ENCODE data around the gene S100A11.

S100A11 gene

GRCh38 chr1:152021569-152021968 is 15.2 kb downstream of the S100A11 start:
- no peak for DNase-seq (ENCODE audit: low read depth)
- H3K4me3 ChIP-seq (ENCODE audit: control insufficient read depth, low read depth, low read length): no peak overlapping the region
- no peak for TF ChIP-seq CTCF (conservative IDR thresholded peaks at IDR 0.05; ENCODE audit: control insufficient read depth, insufficient read depth, low read depth, low read length)

GRCh38 chr1:152020849-152021248 is 16.0 kb downstream of the S100A11 start:
- no peak overlapping the region for H3K4me3 ChIP-seq (ENCODE audit: control insufficient read depth, low read depth, low read length)
- no peak for DNase-seq (ENCODE audit: low read depth)
- TF ChIP-seq CTCF (conservative IDR thresholded peaks at IDR 0.05; ENCODE audit: control insufficient read depth, insufficient read depth, low read depth, low read length): no peak

GRCh38 chr1:152018537-152018936 is 18.3 kb downstream of the S100A11 start:
- TF ChIP-seq CTCF (conservative IDR thresholded peaks at IDR 0.05; ENCODE audit: control insufficient read depth, insufficient read depth, low read depth, low read length): peak; percentile 35
- no peak overlapping the region for H3K4me3 ChIP-seq (ENCODE audit: control insufficient read depth, low read depth, low read length)
- peak; percentile 22 for DNase-seq (ENCODE audit: low read depth)

GRCh38 chr1:152015766-152016165 is 21.0 kb downstream of the S100A11 start:
- DNase-seq (ENCODE audit: low read depth): no peak
- no peak for TF ChIP-seq CTCF (conservative IDR thresholded peaks at IDR 0.05; ENCODE audit: control insufficient read depth, insufficient read depth, low read depth, low read length)
- no peak overlapping the region for H3K4me3 ChIP-seq (ENCODE audit: control insufficient read depth, low read depth, low read length)

- TF ChIP-seq CTCF (conservative IDR thresholded peaks at IDR 0.05; ENCODE audit: control insufficient read depth, insufficient read depth, low read depth, low read length): no peak
- no peak for DNase-seq (ENCODE audit: low read depth)
- H3K4me3 ChIP-seq (ENCODE audit: control insufficient read depth, low read depth, low read length): no peak overlapping the region
Observed at GRCh38 chr1:152014943-152015342, 21.9 kb downstream of the S100A11 start.

- H3K4me3 ChIP-seq (ENCODE audit: control insufficient read depth, low read depth, low read length): no peak overlapping the region
- DNase-seq (ENCODE audit: low read depth): peak; percentile 61
- TF ChIP-seq CTCF (conservative IDR thresholded peaks at IDR 0.05; ENCODE audit: control insufficient read depth, insufficient read depth, low read depth, low read length): peak; percentile 85
Observed at GRCh38 chr1:152013664-152014237, 23.1 kb downstream of the S100A11 start.

GRCh38 chr1:152009691-152010090 is 27.1 kb downstream of the S100A11 start:
- DNase-seq (ENCODE audit: low read depth): no peak
- H3K4me3 ChIP-seq (ENCODE audit: control insufficient read depth, low read depth, low read length): no peak overlapping the region
- TF ChIP-seq CTCF (conservative IDR thresholded peaks at IDR 0.05; ENCODE audit: control insufficient read depth, insufficient read depth, low read depth, low read length): no peak

Data from fibroblast of mammary gland (primary cell).